BJ (cell line): Measurements from ENCODE around the gene CAMK2B. TPM values are rescaled to one million over a fixed set of nuclear protein-coding genes. Genes with fewer than 3 reads are reported as not detected.

ENCODE experiments used
- CTCF ChIA-PET: fragments of 350-600 bp; formaldehyde crosslinking; extraction: SDS; loops from one replicate; lab custom pipeline; 2021; ENCODE audit warnings: antibody characterized with exemption, inconsistent platforms; lab: Yijun Ruan, JAX
- POLR2A ChIA-PET: fragments of 300-600 bp; sonication (Branson Sonifier 250); formaldehyde crosslinking; extraction: SDS; loops from one replicate; lab custom pipeline; 2021; ENCODE audit warnings: antibody characterized with exemption; lab: Charles Lee
- DNase-seq: peaks from one replicate; pipeline ENCODE4 v3.0.0-alpha.2; 2011; ENCODE audit warnings: low read depth
- H3K27me3 ChIP-seq: 2 replicates; pipeline ENCODE4 v1.6.0; 2011; ENCODE audit warnings: low read length; ENCODE audit not compliant: control insufficient read depth, insufficient read depth
- H3K36me3 ChIP-seq: 2 replicates; pipeline ENCODE4 v1.5.1; 2011; ENCODE audit warnings: low read length; ENCODE audit not compliant: control insufficient read depth, insufficient read depth
- H3K4me3 ChIP-seq: 2 replicates; pipeline ENCODE4 v1.5.1; 2011; ENCODE audit warnings: low read depth, mild to moderate bottlenecking, control low read depth, low read length
- CTCF ChIP-seq: IDR thresholded peaks from 2 replicates; pipeline ENCODE4 v1.5.1; 2011; ENCODE audit warnings: low read depth, mild to moderate bottlenecking, control low read depth, inconsistent platforms, low read length, moderate library complexity; ENCODE audit not compliant: insufficient read depth
- polyA plus RNA-seq: library from polyadenylated mRNA; depleted of rRNA; stranded (reverse); fragments of >200 nt; gene quantifications from 2 replicates; pipeline ENCODE4 v1.2.3, GENCODE V29; 2011

CAMK2B gene
- polyA plus RNA-seq, 1 experiment = 0.10 TPM

DNA sequence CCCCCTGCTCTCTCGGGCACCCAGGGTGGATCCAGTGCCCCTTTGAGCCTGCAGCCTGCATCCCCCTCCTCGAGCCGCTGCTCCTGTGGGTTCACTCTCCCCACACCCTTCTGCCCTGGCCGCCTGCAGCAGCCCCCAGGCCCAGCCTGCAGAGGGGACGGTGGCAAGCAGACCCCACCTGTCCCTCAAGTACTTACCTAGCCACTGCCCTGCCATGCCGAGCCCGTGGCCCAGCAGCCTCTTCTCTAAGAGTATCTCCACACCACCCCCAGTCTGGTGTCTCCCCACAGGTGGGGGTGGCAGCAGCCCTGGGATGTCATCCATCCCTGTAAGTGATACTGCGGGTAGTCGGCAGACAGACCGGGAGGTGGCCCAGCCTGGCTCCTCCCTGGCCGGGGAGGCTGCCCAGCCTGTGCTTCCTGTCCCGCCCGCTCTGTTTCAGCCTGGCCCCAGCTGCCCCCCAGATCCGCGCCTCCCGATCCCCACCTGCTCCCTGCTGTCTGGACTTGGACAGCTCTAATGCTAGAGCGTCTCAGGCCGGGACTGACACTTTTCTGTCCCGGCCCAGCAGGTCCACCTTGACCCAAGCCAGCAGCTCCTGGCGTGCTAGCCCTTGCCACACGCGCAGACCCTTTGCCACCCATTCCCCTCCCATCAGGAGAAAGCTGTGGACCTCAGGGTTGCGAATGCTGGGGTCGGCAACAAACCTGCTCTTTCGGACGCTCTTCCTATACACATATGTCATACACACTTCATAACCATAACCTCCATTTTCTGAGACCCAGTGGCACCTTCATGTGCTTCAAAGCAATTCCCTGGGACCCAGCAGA is 99.6 kb downstream of the CAMK2B start:
- ChIA-PET CTCF (interaction anchor here (0.7 to 2.4 kb wide), 3 partner anchors 10 to 15 kb away, joined by 3 to 9 read pairs (median 3); no protein-coding TSS in a partner anchor), POLR2A (no interaction called here)
- Histone ChIP-seq H3K4me3 (no peak overlapping the region), H3K36me3 (no peaks in the 10 kb centered on the region), H3K27me3 (peaks cover 15% of the 10 kb centered on the region)
- TF ChIP-seq CTCF = no peak
- no peak for DNase-seq

- POLR2A ChIA-PET = no interaction called here
- CTCF ChIA-PET = interaction anchor here (0.7 to 2.4 kb wide), 3 partner anchors 9 to 16 kb away, joined by 3 to 9 read pairs (median 3); no protein-coding TSS in a partner anchor
Observed at GRCh38 chr7:44224974-44225565, 100.3 kb downstream of the CAMK2B start.

DNA sequence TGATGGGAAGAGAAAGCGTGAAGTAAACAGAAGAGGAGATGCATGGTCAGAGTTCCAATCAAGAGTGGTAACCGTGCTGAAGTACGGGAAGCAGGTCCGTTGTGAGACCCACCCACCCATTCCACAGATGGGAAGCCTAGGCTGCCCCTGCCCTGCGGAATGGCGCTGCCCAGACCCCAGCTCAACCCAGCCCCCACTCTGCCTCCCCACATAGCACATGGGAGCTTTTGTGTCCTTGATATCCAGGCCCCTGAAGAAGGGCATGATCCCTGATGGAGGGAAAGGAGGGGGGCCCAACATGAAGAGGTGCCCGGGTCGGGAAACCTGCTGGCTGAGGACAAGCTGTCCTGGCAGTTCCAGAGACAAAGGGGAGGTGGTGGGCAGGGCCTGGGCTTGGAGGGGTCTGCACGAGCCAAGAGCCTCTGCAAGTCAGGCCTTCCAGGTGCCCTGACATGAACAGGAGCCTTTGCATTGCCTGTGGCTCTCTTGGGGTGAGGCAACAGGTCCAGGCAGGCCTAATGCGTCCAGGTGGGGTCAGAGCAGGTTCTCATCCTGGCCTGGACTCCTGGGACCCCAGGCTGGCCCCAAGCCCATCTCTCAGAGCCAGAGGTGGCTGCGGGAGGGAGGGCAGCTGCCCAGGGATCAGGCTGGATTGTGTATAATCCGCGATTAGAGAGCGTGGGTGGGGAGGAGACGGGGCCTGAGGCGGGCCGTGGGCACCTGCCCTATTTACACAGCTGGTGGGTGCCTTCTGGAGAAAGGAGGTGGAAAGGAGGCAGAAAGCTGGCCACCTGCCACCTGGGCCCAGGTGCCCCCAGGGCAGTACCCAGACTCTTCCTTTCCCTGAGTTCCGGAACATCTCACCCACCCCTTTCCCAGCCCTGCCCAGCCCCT is 101.1 kb downstream of the CAMK2B start:
- no peak overlapping the region for H3K4me3 ChIP-seq
- ChIA-PET POLR2A (no interaction called here), CTCF (interaction anchor here (1.0 to 2.4 kb wide), 2 partner anchors 14 to 17 kb away, joined by 3 to 9 read pairs; no protein-coding TSS in a partner anchor)
- DNase-seq = no peak
- TF ChIP-seq CTCF = no peak
- peaks cover 14% of the 10 kb centered on the region for H3K27me3 ChIP-seq
- H3K36me3 ChIP-seq = no peaks in the 10 kb centered on the region

More at GRCh38 chr7:44224974-44225565, 100.3 kb downstream of the CAMK2B start:
- no peak for TF ChIP-seq CTCF
- DNase-seq = no peak
- Histone ChIP-seq H3K4me3 (no peak overlapping the region), H3K36me3 (no peaks in the 10 kb centered on the region), H3K27me3 (peaks cover 14% of the 10 kb centered on the region)

DNA sequence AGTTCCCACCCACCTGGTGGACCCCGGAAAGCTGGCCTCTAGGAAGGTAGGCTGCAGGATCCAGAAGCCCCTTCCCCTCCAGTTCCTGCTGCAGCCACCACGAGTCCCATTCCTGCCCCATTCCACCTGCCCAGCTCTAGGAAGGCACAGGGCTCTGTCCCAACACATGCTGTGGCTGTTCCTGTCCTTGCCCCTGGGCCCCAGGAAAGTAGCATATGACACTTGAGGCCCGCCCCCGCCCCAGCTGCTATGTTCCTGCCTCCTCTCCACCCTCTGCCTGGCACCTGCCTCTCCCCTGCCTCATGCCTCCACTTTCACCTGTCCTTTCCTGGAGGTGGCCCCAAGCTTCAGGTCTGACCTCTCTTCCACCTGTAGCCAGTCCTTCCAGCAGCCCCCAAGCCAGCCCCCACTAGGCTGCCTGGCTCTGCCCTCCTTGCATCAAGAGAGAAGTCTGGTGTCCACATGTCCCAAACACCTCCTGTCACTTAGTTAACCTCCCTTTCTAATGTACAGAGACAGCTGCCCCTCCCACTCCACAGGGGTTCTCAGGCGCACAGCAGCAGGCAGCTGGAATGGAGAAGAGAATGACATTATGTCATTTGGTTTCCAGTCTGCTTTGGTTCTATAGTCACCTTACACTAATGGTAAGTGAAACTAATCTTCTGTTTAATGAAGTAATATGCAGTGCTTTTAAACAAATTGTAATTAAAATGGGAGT is 101.9 kb downstream of the CAMK2B start:
- ChIA-PET CTCF (interaction anchor here (0.9 kb wide), 1 partner anchor 22 kb away, joined by 3 read pairs; no protein-coding TSS in a partner anchor), POLR2A (no interaction called here)
- Histone ChIP-seq H3K4me3 (no peak overlapping the region), H3K27me3 (peaks cover 14% of the 10 kb centered on the region), H3K36me3 (no peaks in the 10 kb centered on the region)
- TF ChIP-seq CTCF = no peak
- no peak for DNase-seq
